NCI-H524 (cell line): Measurements from ENCODE around the gene ASAP2.

Experiments used
- DNase-seq, 2 experiments: peaks; one replicate each; lab custom pipeline; 2025; lab: John Stamatoyannopoulos, UW

ASAP2 gene

DNA sequence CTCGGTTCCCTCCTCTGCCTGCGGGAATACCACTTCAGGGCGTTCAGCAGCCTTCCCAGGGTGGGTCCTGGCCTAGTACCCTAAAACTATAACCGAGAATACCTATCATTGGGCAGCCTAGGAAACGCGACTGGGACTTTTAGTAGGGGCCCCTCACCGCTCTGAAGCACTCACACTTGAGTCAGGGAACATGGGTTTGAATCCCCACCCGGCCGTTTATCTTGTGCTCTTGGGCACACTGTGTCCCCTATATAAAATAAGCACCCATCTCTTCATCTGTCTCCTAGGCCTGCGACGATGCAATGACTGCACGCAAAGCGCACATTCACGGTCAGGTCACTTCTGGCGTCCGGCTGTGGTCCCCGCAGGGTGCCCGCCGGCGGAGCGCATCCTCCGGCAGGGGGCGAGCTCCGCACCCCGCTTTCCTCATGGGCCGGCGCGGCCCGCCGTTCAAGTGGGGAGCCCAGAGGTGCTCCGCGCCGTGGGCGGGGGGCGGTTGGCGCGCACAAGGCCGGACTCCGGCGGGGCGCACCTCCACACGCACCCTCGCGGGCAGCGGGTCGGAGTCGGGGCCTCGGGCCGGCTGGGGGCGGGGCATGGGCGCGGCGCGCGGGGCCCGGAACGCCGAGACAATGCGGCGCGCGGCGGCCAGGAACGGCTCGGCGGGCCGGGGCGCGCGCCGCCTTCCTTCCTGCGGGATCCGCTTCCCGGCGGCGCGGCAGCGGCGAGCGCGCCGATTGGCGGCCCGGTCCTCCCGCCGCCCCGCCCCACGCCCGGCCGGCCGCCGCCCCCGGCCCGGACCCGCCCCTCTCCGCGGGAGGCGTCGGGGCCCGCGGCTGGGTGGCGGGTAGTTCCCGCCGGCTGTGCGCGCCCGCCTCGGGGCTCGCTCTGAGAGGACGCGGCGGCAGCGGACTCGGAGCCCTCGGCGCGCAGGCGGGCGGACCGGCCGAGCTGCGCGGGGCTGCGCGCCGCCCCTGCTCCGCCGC, at the start of gene ASAP2:
ASAP2 (plus strand) TSS at position 850 of the 986 bp plus-strand sequence. CDS start 293 bp downstream, outside the sequence.
- peak; percentile 51 to 76 for DNase-seq

GRCh38 chr2:9158786-9159779, 47.5 kb upstream of the ASAP2 start:
- no peak for DNase-seq

DNA sequence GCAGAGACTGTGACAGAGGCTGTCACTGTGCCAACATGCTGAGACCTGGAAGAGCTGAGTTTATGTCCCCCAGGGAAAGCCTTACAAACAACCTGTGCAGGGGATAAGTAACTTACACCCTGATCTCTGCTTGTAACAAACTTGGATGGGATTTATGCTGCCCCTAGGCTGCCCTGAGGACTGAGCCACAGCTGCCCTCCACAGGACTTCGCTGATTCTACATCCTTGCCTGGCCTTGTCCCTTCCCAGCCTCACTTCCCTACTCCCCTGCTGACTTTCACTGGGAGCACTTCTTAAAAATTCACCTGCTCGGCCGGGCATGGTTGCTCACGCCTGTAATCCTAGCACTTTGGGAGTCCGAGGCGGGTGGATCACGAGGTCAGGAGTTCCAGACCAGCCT, 45.9 kb upstream of the ASAP2 start:
- peak in 1 of 2 experiments; percentile 32 for DNase-seq

DNA sequence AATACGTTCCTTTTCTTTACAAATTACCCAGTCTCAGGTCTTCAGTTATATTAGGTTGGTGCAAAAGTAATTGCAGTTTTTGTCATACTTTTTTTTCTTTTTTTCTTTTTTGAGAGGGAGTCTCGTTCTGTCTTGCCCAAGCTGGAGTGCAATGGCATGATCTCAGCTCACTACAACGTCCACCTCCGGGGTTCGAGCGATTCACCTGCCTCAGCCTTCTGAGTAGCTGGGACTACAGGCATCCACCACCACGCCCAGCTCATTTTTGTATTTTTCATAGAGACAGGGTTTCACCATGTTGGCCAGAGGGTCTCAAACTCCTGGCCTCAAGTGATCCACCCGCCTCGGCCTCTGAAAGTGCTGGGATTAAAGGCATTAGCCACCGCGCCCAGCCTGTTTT, 43.8 kb upstream of the ASAP2 start:
- no peak for DNase-seq

GRCh38 chr2:9163306-9164111, 43.1 kb upstream of the ASAP2 start:
- no peak for DNase-seq

DNA sequence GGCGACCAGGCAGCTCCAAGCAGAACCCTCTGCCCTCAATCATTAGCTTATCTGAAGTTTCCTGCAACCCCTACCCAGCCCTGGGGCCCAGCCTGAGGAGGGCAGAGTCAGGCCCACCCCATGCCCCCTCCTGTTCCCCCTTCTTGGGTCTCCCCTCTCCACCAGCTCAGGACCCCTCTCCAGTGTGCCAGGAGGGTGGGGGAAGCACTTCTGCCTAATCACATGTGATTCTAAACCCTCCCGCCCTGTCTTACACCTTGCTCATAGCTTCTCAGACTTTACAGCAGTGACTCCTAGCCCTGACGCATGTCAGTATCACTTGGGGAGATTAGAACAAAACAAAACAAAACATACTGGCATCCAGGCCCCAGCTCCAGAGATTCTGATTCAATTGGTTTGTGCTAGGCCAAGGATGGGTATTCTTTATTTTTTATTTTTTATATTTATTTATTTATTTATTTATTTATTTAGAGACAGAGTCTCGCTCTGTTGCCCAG, 42.5 kb upstream of the ASAP2 start:
- DNase-seq, result no peak

- DNase-seq, result no peak
Observed at GRCh38 chr2:9165625-9166024, 41.0 kb upstream of the ASAP2 start.

DNA sequence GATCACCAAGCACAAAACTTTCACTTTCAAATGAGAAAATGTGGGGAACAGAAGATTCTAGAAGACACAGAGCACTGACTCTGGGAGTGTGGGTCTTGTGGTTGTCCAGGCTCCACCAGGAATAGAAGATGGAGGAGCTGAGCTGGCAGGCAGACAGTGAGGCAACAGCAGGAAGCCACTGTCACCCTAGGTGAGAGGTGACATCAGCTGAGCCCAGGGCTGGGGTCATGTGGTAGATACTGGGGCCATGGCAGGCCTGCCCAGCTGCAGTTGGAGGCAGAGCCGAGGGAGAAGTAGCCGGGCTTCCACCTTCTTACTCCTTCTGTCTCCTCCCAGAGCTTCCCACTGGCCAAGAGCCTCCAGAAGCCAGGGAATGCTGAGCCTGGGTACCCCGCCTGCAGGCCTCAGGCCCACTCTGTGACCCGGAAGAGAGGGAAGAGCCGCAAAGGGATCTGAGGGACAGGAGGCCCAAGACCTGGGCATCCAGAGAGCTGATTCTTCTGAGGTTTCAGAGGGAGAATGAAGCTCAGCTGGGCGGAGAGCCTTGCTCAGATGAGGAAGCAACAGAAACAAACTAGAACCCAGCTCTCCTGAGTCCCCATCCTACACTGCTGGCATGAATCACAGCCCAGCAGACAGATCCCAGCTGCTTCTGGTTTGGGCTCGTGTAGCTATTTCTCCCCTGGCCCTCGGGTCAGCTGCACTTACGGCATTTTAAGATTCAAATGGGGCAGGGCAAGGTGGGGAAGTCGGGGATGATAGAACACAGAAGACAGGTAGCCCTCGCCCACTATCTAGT, 39.8 kb upstream of the ASAP2 start:
- no peak for DNase-seq

- no peak for DNase-seq
Observed at GRCh38 chr2:9167718-9168657, 38.6 kb upstream of the ASAP2 start.

GRCh38 chr2:9168821-9169221, 37.8 kb upstream of the ASAP2 start:
- DNase-seq, result no peak

GRCh38 chr2:9169349-9170107, 37.1 kb upstream of the ASAP2 start:
- DNase-seq, result no peak

DNA sequence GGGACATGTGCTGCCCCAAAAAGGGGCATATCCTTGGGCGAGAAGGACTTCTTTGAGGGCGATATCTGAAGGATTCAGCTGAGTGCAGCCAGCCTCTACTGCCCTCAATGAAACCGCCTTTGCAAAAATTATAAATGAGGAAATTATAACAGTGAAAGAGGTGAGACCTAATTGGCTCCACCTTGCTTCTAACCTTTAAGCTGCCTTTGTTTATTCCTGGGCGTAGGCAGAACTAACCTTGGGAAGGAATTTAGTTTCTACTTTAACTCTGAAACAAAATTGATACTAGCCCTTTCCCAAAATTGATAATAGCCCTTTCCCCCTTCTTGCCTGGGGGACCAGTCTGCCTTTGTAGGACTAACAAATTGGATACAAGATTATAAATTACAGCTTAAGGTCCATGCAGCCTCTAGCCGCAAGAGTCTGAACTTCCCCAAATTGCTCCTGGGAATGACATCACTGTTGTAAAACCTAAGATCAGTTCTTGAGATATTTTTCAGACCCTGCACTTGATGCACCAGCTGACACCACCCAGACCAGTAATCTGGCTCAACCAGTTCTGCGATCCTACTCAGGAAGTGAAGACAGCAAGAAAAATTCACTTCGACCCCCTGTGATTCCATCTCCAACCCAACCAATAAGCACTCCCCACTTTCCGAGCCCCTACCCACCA, 36.0 kb upstream of the ASAP2 start:
- DNase-seq, result no peak

DNA sequence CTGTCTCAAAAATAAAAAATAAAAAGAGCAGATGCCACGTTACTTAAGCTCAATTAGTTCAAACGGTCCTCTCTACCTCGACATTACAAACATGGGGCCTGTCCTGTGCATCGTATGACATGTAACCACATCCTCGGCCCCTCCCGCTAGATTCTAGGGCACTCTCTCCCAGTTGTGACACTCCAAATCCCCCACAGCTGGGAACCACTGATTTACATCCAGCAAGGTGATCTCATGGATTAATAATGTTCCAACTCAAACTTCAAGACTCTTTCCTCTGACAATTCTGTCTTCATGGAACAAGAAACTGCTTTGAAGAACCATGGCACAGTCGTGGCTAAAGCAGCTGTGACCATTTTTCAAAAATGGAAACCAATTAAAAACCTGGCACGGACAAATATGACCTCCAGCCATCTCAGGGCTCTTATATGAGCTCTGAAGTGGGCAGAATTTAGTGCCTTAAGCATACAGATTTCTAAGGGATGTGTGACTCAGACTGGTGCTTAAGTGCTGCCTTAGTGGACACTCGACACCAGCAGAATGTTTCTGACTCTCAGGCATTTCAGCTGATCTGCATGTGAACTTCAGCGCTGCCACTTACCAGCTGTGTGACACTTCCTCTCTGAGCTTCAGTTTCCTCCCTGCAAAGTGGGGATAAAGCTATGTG, 31.7 kb upstream of the ASAP2 start:
- DNase-seq, result peak; percentile 60 to 82

DNA sequence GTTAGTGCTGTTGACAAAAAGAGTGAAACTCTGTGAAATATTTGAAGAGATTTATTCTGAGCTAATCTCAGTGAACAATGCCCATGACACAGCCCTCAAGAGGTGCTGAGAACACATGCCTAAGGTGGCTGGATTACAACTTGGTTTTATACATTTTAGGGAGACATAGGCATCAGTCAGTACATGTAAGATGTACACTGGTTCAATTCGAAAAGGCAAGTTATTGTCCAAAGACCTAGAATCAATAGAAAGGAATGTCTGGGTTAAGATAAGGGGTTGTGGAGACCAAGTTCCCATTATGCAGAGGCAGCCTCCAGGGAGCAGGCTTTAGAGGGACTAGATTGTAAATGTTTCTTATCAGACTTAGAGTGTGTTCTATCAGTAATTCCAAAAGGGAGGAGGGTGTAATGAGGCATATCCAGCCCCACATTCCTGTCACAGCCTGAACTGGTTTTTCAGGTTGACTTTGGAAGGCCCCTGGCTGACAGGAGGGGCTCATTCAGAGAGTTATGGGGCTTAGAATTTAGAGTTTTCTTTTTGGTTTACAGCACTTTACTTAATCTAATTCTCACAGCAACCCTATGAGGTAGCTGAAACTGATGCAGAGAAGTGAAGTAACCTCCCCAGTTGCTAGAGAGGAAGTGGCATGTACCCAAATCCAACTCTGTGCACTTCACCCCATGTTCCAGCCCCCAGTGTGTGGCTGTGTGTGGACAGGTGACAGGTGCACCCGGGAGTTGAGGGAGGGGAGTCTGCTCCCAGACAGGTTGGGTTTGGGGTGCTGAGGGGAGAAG, 28.3 kb upstream of the ASAP2 start:
- DNase-seq, result no peak

DNA sequence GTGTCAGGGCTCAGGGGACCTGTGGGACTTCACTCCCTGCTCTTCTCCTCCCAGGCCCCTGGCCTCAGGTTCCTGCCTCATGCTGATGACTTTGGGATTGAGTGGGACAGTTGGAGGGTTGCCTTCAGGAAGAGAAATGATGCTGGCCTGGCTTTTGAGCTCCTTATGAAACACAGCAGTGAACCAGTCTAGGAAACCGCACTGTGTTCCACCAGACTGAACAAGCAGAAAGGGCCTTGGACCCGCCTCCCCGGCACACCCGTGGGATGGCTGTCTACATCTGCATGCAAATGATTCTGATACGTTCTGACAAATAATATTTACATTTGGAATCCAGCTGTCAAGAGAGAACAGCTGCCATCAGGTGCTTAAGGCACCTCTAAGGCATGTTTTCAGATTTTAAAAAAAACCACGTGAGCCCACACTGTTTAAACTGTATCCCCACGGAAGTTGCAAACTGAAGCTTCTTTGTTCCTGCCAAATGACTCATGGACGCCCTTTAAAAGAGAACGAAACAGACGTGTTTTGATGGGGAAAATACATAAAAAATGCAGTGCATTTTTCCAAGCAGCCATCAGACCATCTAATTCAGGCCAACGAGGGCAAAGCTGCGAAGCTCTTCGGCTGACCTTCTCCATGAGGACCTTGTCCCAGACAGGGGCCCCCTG, 27.6 kb upstream of the ASAP2 start:
- no peak for DNase-seq

- no peak for DNase-seq
Observed at GRCh38 chr2:9179572-9180201, 26.9 kb upstream of the ASAP2 start.
